GM19023 (cell line): Measurements from ENCODE around the gene MAP6.

Experiments
- ATAC-seq: cut with Tn5 transposase; IDR thresholded peaks from one replicate; pipeline ENCODE4 v1.9.1; 2021; ENCODE audit warnings: mild to moderate bottlenecking, moderate library complexity; ENCODE audit not compliant: unreplicated experiment

Gene MAP6

GRCh38 chr11:75571625-75572024 is 97.2 kb downstream of the MAP6 start:
- no peak for ATAC-seq

GRCh38 chr11:75570559-75571139 is 98.2 kb downstream of the MAP6 start:
- no peak for ATAC-seq

- ATAC-seq, result no peak
Measured at GRCh38 chr11:75568616-75569219, 100.1 kb downstream of the MAP6 start.

- ATAC-seq, result no peak
Measured at GRCh38 chr11:75567971-75568370, 100.9 kb downstream of the MAP6 start.

- no peak for ATAC-seq
Measured at GRCh38 chr11:75566763-75567279, 102.0 kb downstream of the MAP6 start.

GRCh38 chr11:75565916-75566762 is 102.7 kb downstream of the MAP6 start:
- ATAC-seq, result no peak

GRCh38 chr11:75565221-75565814 is 103.5 kb downstream of the MAP6 start:
- ATAC-seq, result no peak

- no peak for ATAC-seq
Measured at GRCh38 chr11:75563978-75564552, 104.8 kb downstream of the MAP6 start.

GRCh38 chr11:75563501-75563977 is 105.3 kb downstream of the MAP6 start:
- no peak for ATAC-seq

GRCh38 chr11:75562836-75563484 is 105.9 kb downstream of the MAP6 start:
- no peak for ATAC-seq

- ATAC-seq, result peak; percentile 75
Measured at GRCh38 chr11:75562048-75562835, 106.6 kb downstream of the MAP6 start, which contains the start of gene SERPINH1. SERPINH1 (plus strand) TSS chr11:75562253; CDS start chr11:75566350, 4,097 bp downstream.

GRCh38 chr11:75561426-75562047 is 107.3 kb downstream of the MAP6 start:
- no peak for ATAC-seq

- ATAC-seq, result no peak
Measured at GRCh38 chr11:75560644-75561043, 108.2 kb downstream of the MAP6 start.

- no peak for ATAC-seq
Measured at GRCh38 chr11:75558939-75559843, 109.6 kb downstream of the MAP6 start.

GRCh38 chr11:75557666-75558494 is 111.0 kb downstream of the MAP6 start:
- ATAC-seq, result no peak

GRCh38 chr11:75556275-75556674 is 112.6 kb downstream of the MAP6 start:
- ATAC-seq, result no peak
